Ascending aorta (tissue), 2 donors: ENCODE measurements around the gene RAB6C. TPM values are rescaled to one million over a fixed set of nuclear protein-coding genes. Genes with fewer than 3 reads are reported as not detected.
"Not testable (repeated sequence)": the region's sequence is repeated elsewhere in the genome, so short reads cannot be mapped to it uniquely, and the experiment has no call there.

ENCODE experiments used
- DNase-seq, 2 donors: peaks; one replicate each; pipeline ENCODE4 v3.0.0-alpha.2; 2019; ENCODE audit warnings: low spot score in 2 of 2
- H3K27ac ChIP-seq, 2 donors: fragments of 200-600 bp; sonication (generic); one replicate each; pipeline ENCODE4 v1.5.1; 2016 to 2017; ENCODE audit warnings: mild to moderate bottlenecking in 1 of 2
- H3K27me3 ChIP-seq: fragments of 200-600 bp; sonication (generic); one replicate; pipeline ENCODE4 v1.5.1; 2017
- H3K36me3 ChIP-seq, 2 donors: fragments of 200-600 bp; sonication (generic); one replicate each; pipeline ENCODE4 v1.5.1; 2016
- H3K4me1 ChIP-seq, 2 donors: fragments of 200-600 bp; sonication (generic); one replicate each; pipeline ENCODE4 v1.5.1; 2016 to 2017; ENCODE audit warnings: mild to moderate bottlenecking in 1 of 2
- H3K4me3 ChIP-seq, 2 donors: fragments of 200-600 bp; sonication (generic); one replicate each; pipeline ENCODE4 v1.5.1; 2016 to 2017; ENCODE audit warnings: mild to moderate bottlenecking in 1 of 2
- H3K9me3 ChIP-seq, 2 donors: fragments of 200-600 bp; sonication (generic); one replicate each; pipeline ENCODE4 v1.5.1; 2016
- CTCF ChIP-seq, 3 experiments: fragments of 200-600 bp in 2 of 3; fragments of 450-650 bp in 1 of 3; sonication (generic) in 2 of 3; IDR thresholded peaks; one replicate each; pipeline ENCODE4 v1.5.1; 2016 to 2019; ENCODE audit warnings: antibody characterized with exemption in 3 of 3, mild to moderate bottlenecking in 1 of 3, moderate library complexity in 1 of 3
- intact Hi-C: fragments of 100-400 bp; cut with DNase I; formaldehyde crosslinking; loops from one replicate; pipeline ENCODE4 v1.15.1; 2023
- total RNA-seq: library from RNA; depleted of rRNA; stranded (reverse); fragments of >200 nt; gene quantifications from one replicate; pipeline ENCODE4 v1.1.0, GENCODE V29; 2016

The RAB6C gene
- total RNA-seq, 1 donor from 2014 or later = not detected

GRCh38 chr2:129977986-129978385 is 1.5 kb upstream of the RAB6C start:
- intact Hi-C loops = no loop called here
- Histone ChIP-seq H3K36me3 (no peaks in the 10 kb centered on the region), H3K27ac (no peak overlapping the region), H3K4me1 (no peaks in the 10 kb centered on the region), H3K9me3 (no peaks in the 10 kb centered on the region), H3K4me3 (no peak overlapping the region), H3K27me3 (no peaks in the 10 kb centered on the region)
- no peak for TF ChIP-seq CTCF (IDR thresholded peaks at IDR 0.05)
- DNase-seq = no peak

GRCh38 chr2:129980246-129980645 is 780 bp downstream of the RAB6C start:
- H3K4me3 ChIP-seq, H3K27ac ChIP-seq, DNase-seq, H3K36me3 ChIP-seq, H3K4me1 ChIP-seq, H3K27me3 ChIP-seq, intact Hi-C loops, H3K9me3 ChIP-seq: not testable (repeated sequence)

GRCh38 chr2:129981689-129982088 is 2.2 kb downstream of the RAB6C start:
- H3K4me3 ChIP-seq, DNase-seq, intact Hi-C loops, H3K9me3 ChIP-seq, H3K36me3 ChIP-seq, H3K27ac ChIP-seq, H3K4me1 ChIP-seq, H3K27me3 ChIP-seq: not testable (repeated sequence)

GRCh38 chr2:129984426-129984825 is 5.0 kb downstream of the RAB6C start:
- no peak for DNase-seq
- no peaks in the 10 kb centered on the region for H3K4me1 ChIP-seq
- intact Hi-C loops = no loop called here
- TF ChIP-seq CTCF (IDR thresholded peaks at IDR 0.05) = no peak
- no peaks in the 10 kb centered on the region for H3K27me3 ChIP-seq
- H3K4me3 ChIP-seq = no peak overlapping the region
- no peak overlapping the region for H3K27ac ChIP-seq
- H3K9me3 ChIP-seq = no peaks in the 10 kb centered on the region
- no peaks in the 10 kb centered on the region for H3K36me3 ChIP-seq

- intact Hi-C loops, H3K9me3 ChIP-seq, DNase-seq, H3K4me3 ChIP-seq, H3K4me1 ChIP-seq, H3K27me3 ChIP-seq, H3K36me3 ChIP-seq, H3K27ac ChIP-seq: not testable (repeated sequence)
These were observed 13.0 kb downstream of the RAB6C start for GRCh38 chr2:129992415-129993006.

- H3K27ac ChIP-seq, H3K9me3 ChIP-seq, H3K27me3 ChIP-seq, intact Hi-C loops, H3K4me3 ChIP-seq, H3K36me3 ChIP-seq, DNase-seq, H3K4me1 ChIP-seq: not testable (repeated sequence)
These were observed 13.7 kb downstream of the RAB6C start for GRCh38 chr2:129993151-129993550.

GRCh38 chr2:129996657-129997237 is 17.3 kb downstream of the RAB6C start:
- DNase-seq, H3K27ac ChIP-seq, H3K4me1 ChIP-seq, H3K9me3 ChIP-seq, H3K36me3 ChIP-seq, H3K27me3 ChIP-seq, intact Hi-C loops, H3K4me3 ChIP-seq: not testable (repeated sequence)

GRCh38 chr2:129998771-129999170 is 19.3 kb downstream of the RAB6C start:
- intact Hi-C loops, H3K9me3 ChIP-seq, H3K36me3 ChIP-seq, H3K27ac ChIP-seq, H3K4me1 ChIP-seq, H3K4me3 ChIP-seq, DNase-seq, H3K27me3 ChIP-seq: not testable (repeated sequence)

GRCh38 chr2:130005862-130006261 is 26.4 kb downstream of the RAB6C start:
- intact Hi-C loops = not testable (repeated sequence)

GRCh38 chr2:130016701-130017100 is 37.2 kb downstream of the RAB6C start:
- H3K36me3 ChIP-seq, H3K27ac ChIP-seq, intact Hi-C loops, H3K4me3 ChIP-seq, H3K4me1 ChIP-seq, H3K9me3 ChIP-seq, H3K27me3 ChIP-seq, DNase-seq: not testable (repeated sequence)

More at GRCh38 chr2:130005862-130006261, 26.4 kb downstream of the RAB6C start:
- not testable (repeated sequence) for DNase-seq, H3K4me3 ChIP-seq, H3K27me3 ChIP-seq, H3K36me3 ChIP-seq, H3K4me1 ChIP-seq, H3K9me3 ChIP-seq, H3K27ac ChIP-seq
